Measurements from ENCODE around the gene NR1H4. TPM values are rescaled to one million over a fixed set of nuclear protein-coding genes. Genes with fewer than 3 reads are reported as not detected.
A peak's percentile ranks its signal among the peaks of the same experiment; 100 is the strongest.

NR1H4 gene
- total RNA-seq, 4 donors from 2014 or later = not detected

DNA sequence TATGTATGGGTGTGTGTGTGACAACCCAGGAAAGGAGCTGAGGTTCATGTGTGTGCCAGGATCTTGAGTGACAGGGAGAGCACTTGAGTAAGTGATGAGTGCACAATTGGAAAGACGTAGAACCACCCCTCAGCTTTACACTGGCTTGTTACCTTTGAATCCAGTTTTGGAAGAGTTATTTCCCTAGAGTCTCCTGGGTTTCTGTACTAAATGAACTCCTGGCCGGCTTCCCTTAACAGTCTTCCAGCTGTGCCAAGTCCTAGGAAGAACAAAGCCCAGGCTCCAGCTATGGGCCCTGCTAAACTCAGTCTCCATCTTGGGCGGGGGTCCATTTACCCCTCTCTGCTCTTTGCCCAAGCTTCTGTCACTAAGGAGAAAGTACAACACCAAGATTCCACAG lies 19.7 kb upstream of the NR1H4 start:
- Histone ChIP-seq H3K27me3 (no peaks in the 10 kb centered on the region), H3K27ac (peak overlapping the region in 1 of 4 donors; percentile 36), H3K9me3 (no peaks in the 10 kb centered on the region), H3K36me3 (no peaks in the 10 kb centered on the region), H3K4me3 (no peak overlapping the region), H3K4me1 (peaks cover 0 to 13% (median 3%) of the 10 kb centered on the region in 3 donors)
- 18 to 25% methylated on average over 3 of the region's 3 CpGs for WGBS, 2 donors (ENCODE audit: low coverage in 1 of 2)
- TF ChIP-seq EP300 (IDR thresholded peaks at IDR 0.05) (no peak), POLR2A (IDR thresholded peaks at IDR 0.05) (no peak), POLR2AphosphoS5 (IDR thresholded peaks at IDR 0.05) (no peak)
- TF ChIP-seq, protein P1, sequence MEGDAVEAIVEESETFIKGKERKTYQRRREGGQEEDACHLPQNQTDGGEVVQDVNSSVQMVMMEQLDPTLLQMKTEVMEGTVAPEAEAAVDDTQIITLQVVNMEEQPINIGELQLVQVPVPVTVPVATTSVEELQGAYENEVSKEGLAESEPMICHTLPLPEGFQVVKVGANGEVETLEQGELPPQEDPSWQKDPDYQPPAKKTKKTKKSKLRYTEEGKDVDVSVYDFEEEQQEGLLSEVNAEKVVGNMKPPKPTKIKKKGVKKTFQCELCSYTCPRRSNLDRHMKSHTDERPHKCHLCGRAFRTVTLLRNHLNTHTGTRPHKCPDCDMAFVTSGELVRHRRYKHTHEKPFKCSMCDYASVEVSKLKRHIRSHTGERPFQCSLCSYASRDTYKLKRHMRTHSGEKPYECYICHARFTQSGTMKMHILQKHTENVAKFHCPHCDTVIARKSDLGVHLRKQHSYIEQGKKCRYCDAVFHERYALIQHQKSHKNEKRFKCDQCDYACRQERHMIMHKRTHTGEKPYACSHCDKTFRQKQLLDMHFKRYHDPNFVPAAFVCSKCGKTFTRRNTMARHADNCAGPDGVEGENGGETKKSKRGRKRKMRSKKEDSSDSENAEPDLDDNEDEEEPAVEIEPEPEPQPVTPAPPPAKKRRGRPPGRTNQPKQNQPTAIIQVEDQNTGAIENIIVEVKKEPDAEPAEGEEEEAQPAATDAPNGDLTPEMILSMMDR (IDR thresholded peaks at IDR 0.05) = no peak
- no peak for ATAC-seq

DNA sequence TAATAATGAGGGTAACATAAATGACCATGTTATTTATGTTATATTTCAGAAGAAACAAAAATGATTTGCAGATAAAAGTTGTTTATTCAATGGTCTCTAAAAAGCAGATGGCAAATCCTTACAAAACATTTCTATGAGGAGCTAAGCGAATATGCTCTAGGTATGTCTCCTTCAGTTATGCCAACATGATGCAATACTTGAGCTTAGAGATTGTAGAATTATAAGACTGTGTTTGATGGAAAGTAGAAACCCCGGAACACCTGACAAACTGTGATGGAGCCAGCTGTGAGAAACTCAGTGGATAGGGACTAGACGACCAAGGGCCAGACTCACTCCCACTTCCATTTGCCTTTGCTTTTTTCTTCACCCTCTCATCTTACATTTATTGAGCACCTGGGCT lies 17.8 kb upstream of the NR1H4 start:
- H3K27me3 ChIP-seq = no peaks in the 10 kb centered on the region
- TF ChIP-seq EP300 (IDR thresholded peaks at IDR 0.05) (no peak), POLR2AphosphoS5 (IDR thresholded peaks at IDR 0.05) (no peak), POLR2A (IDR thresholded peaks at IDR 0.05) (no peak)
- TF ChIP-seq, protein P1 (IDR thresholded peaks at IDR 0.05) = no peak
- no peak overlapping the region for H3K4me3 ChIP-seq
- H3K36me3 ChIP-seq = no peaks in the 10 kb centered on the region
- 86 to 89% methylated on average over 3 of the region's 3 CpGs for WGBS, 2 donors (ENCODE audit: low coverage in 1 of 2)
- H3K27ac ChIP-seq = no peak overlapping the region
- no peak for ATAC-seq
- no peaks in the 10 kb centered on the region for H3K9me3 ChIP-seq
- peaks cover 0 to 13% (median 3%) of the 10 kb centered on the region in 3 donors for H3K4me1 ChIP-seq

DNA sequence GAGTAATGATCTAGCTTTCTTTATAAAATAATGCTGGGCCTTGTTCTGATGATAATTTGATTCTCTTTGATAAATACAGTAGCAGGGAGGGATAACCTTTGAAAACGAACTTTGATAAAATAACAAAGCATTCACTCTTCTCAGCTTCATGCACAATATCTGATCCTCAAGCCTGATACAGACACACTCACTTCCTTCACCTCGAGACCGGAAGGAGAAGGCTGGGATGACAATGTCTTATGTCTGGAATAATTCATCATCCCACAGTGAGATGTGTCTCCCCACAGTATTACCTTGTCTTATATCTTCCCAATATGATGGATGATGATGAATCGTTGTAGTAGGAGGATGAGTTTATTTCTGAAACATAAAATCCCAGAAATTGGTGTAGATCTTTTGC lies 15.5 kb upstream of the NR1H4 start:
- Histone ChIP-seq H3K4me1 (peaks cover 0 to 13% (median 3%) of the 10 kb centered on the region in 3 donors), H3K9me3 (no peaks in the 10 kb centered on the region), H3K36me3 (no peaks in the 10 kb centered on the region), H3K4me3 (no peak overlapping the region), H3K27me3 (no peaks in the 10 kb centered on the region), H3K27ac (no peak overlapping the region)
- no peak for TF ChIP-seq POLR2A (IDR thresholded peaks at IDR 0.05)
- 67% methylated on average over 3 to 4 of the region's 4 CpGs for WGBS, 2 donors (ENCODE audit: low coverage in 1 of 2)
- ATAC-seq = no peak

DNA sequence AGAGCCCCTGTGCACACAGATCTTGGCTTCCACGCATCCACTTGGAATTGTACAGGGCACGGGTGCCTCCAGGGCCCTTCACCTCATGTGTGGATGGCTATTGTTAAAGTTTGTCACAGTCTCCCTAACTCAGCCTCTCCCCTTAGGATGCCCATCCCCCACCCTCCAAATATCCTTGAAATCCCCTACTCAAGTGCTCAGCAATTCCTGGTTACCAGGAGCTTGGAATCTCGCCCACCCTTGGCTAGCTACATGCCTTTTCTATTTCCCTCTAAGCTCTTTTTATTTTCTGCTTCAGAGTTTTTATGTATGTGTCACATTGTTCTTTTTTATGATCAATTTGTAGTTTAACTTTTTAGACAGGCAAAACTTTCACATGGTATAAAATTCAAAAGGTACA lies 13.0 kb upstream of the NR1H4 start:
- Histone ChIP-seq H3K27me3 (no peaks in the 10 kb centered on the region), H3K4me1 (no peaks in the 10 kb centered on the region), H3K9me3 (no peaks in the 10 kb centered on the region), H3K36me3 (no peaks in the 10 kb centered on the region), H3K4me3 (no peak overlapping the region), H3K27ac (no peak overlapping the region)
- no peak for ATAC-seq
- 53 to 100% methylated on average over 1 to 3 of the region's 3 CpGs for WGBS, 2 donors (ENCODE audit: low coverage in 1 of 2)
- TF ChIP-seq EP300 (IDR thresholded peaks at IDR 0.05) (no peak), POLR2A (IDR thresholded peaks at IDR 0.05) (no peak), POLR2AphosphoS5 (IDR thresholded peaks at IDR 0.05) (no peak)
- TF ChIP-seq, protein P1 (IDR thresholded peaks at IDR 0.05) = no peak

DNA sequence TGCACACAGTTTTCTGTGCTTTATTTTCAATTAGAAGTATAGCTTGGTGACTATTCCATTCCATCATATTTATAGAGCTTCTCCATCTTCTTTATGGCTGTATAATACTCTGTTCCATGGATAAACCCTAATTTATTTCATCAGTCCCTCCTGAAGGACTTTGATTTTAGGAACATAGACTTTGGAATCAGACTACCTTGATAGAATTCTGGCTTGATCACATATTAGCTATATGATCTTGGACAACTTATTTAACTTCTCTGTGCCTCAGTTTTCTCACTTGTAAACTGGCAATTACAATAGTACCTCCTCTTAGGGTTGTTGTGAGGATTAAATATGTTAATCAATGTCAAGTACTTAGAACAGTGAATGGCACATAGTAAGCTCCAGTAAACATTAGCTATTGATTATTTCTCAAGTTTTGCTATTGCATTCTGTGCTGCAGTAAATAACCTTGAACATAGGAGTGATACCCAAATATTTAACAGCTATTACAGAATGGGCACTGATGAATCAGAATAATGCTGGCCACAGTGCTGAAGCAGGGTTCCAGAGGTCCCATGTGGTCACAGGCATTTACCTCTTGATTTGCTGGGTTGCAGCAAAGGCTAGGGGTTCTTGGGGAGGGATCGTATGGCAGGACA lies 12.2 kb upstream of the NR1H4 start:
- H3K27me3 ChIP-seq = no peaks in the 10 kb centered on the region
- H3K4me1 ChIP-seq = no peaks in the 10 kb centered on the region
- TF ChIP-seq POLR2AphosphoS5 (IDR thresholded peaks at IDR 0.05) = no peak
- TF ChIP-seq EP300 (IDR thresholded peaks at IDR 0.05) = no peak
- TF ChIP-seq POLR2A (IDR thresholded peaks at IDR 0.05) = no peak
- TF ChIP-seq, protein P1 (IDR thresholded peaks at IDR 0.05) = no peak
- no peak for ATAC-seq
- no peak overlapping the region for H3K4me3 ChIP-seq
- no peaks in the 10 kb centered on the region for H3K9me3 ChIP-seq
- H3K27ac ChIP-seq = no peak overlapping the region
- no peaks in the 10 kb centered on the region for H3K36me3 ChIP-seq
- WGBS, 2 donors (ENCODE audit: low coverage in 1 of 2) = 60 to 78% methylated on average over 1 of the region's 1 CpG
